Left ventricle myocardium superior (tissue), 1 donor: ENCODE measurements around the gene TPGS1. TPM values are rescaled to one million over a fixed set of nuclear protein-coding genes. Genes with fewer than 3 reads are reported as not detected.
A peak's percentile ranks its signal among the peaks of the same experiment; 100 is the strongest.

ENCODE experiments used
- ATAC-seq: fragments of 200-7000 bp; cut with Tn5 transposase; one replicate; pipeline ENCODE4 v1.9.1; 2020; ENCODE audit warnings: mild to moderate bottlenecking, moderate library complexity
- DNase-seq: peaks from one replicate; pipeline ENCODE4 v3.0.0-alpha.2; 2020
- intact Hi-C: fragments of 100-400 bp; cut with micrococcal nuclease; formaldehyde crosslinking; loops from one replicate; pipeline ENCODE4 v1.11.0; 2022
- total RNA-seq: library from RNA; stranded (reverse); fragmentation: NEBNext Ultra II Directional; extraction: Animal tissue kit (Norgen Biotek cat#: 25700); gene quantifications from one replicate; pipeline ENCODE4 v1.2.1, GENCODE V29; 2021
- donor health status: DM: no; HTN: yes; CAD: no; lungs with severe emphysema.

Gene TPGS1
- total RNA-seq, 1 donor from 2014 or later: 10.5 TPM

DNA sequence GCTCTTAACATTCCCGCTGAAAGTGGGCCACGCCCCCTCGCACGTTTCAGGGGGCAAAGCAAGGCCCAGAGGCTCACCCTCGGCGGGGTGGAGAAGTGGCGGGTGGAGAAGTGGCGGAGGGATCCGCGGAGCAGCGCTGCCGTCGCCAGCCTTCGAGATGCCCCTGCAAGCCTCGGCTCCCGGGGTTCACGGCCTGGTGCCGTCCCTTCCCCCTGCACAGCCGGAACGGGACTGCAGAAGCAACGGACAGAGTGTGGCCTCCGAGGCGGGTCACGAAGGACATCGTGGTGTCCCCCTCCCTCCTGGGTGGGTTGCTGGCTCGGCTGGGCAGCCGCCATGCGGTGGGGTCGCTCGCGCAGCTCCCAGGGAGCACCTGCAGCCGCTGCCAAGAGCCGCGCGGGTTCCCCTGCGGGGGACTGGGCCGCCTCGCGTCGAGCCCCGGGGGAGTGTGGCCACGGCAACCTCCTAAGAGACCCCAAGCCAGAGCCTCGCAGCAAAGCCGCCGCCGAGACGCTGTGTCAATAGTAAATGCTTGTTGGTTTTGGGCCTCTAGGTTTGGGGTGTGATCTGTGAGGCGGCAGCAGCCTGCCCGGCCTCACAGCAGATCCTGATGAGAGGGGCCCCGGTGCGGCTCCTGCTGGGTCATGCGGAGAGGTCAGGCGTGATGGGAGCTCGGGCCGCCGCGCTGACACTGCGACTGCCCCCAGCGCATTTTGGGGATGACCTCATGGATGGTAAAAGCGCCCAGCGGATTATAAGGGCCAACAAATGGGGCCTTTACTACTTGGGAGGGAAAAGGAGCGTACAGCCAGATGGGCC, 5.5 kb downstream of the TPGS1 start:
- ATAC-seq (no peak), DNase-seq (no peak)
- intact Hi-C loops: no loop called here

- ATAC-seq (no peak), DNase-seq (no peak)
- intact Hi-C loops: no loop called here
Measured at GRCh38 chr19:513368-514165, 6.3 kb downstream of the TPGS1 start.

GRCh38 chr19:514166-514663, 6.9 kb downstream of the TPGS1 start:
- no peak for ATAC-seq
- DNase-seq: no peak
- intact Hi-C loops: no loop called here

- ATAC-seq: peak; percentile 14
- DNase-seq: no peak
- intact Hi-C loops: no loop called here
Measured at GRCh38 chr19:517721-518597, 10.7 kb downstream of the TPGS1 start.

- intact Hi-C loops: no loop called here
- ATAC-seq (peak; percentile 22), DNase-seq (no peak)
Measured at GRCh38 chr19:518598-519231, 11.4 kb downstream of the TPGS1 start.

GRCh38 chr19:519449-519865, 12.2 kb downstream of the TPGS1 start:
- DNase-seq (no peak), ATAC-seq (no peak)
- intact Hi-C loops: no loop called here

GRCh38 chr19:522726-523125, 15.4 kb downstream of the TPGS1 start:
- DNase-seq (no peak), ATAC-seq (no peak)
- intact Hi-C loops: no loop called here

- no peak for DNase-seq
- intact Hi-C loops: no loop called here
- peak; percentile 62 for ATAC-seq
Measured at GRCh38 chr19:524062-524674, 16.9 kb downstream of the TPGS1 start.

DNA sequence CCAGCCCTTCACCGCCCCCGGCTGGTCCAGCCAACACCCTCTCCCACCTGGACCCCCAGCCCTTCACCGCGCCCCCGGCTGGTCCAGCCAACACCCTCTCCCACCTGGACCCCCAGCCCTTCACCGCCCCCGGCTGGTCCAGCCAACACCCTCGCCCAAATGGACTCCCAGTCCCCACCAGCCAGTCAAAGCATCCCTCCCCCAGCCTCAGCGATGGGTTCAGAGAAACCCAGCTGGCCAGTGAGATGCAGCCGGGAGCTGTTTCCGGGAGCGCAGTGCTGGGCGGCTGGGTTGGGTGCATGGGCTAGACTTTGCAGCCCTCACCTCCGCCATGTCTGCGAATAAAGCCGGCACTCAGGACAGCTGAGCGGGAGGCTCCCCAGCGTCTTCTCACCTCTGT, 17.7 kb downstream of the TPGS1 start:
- DNase-seq (no peak), ATAC-seq (no peak)
- intact Hi-C loops: no loop called here

- intact Hi-C loops: no loop called here
- ATAC-seq (no peak), DNase-seq (no peak)
Measured at GRCh38 chr19:525857-526419, 18.6 kb downstream of the TPGS1 start.

DNA sequence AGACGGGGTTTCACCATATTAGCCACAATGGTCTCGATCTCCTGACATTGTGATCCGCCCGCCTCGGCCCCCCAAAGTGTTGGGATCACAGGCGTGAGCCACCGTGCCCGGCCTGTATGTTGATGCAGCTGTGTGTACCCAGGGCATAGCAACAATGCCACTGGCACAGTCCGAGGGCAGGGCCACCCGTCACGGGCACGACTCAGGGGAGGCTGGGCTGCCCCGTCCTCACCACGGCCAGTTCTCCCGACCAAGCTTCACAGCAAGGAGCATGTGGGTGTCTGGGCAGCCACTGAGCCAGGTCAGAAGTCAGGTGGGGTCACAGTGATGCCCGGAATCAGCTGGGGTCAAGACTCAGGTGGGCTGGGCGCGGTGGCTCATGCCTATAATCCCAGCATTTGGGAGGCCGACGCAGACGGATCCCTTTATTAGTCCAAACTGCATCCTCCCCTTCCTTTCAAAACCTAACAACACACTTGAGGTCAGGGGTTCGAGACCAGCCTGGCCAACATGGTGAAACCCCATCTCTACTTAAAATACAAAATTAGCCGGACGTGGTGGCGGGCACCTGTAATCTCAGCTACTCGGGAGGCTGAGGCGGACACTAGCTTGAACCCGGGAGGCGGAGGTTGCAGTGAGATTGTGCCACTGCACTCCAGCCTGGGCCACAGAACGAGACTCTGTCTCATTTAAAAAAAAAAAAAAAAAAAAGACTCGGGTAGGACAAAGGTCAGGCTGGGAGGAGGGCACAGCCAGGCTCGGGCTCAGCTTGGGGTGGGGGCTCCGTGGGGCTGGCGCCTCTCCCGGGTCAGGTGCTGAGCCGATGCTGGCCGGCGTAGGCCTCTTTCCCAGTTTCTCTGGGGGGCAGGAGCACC, 23.1 kb downstream of the TPGS1 start:
- ATAC-seq: no peak
- no peak for DNase-seq
- intact Hi-C loops: no loop called here

GRCh38 chr19:531009-531752, 23.9 kb downstream of the TPGS1 start:
- peak; percentile 94 for DNase-seq
- intact Hi-C loops: no loop called here
- peak; percentile 79 for ATAC-seq

DNA sequence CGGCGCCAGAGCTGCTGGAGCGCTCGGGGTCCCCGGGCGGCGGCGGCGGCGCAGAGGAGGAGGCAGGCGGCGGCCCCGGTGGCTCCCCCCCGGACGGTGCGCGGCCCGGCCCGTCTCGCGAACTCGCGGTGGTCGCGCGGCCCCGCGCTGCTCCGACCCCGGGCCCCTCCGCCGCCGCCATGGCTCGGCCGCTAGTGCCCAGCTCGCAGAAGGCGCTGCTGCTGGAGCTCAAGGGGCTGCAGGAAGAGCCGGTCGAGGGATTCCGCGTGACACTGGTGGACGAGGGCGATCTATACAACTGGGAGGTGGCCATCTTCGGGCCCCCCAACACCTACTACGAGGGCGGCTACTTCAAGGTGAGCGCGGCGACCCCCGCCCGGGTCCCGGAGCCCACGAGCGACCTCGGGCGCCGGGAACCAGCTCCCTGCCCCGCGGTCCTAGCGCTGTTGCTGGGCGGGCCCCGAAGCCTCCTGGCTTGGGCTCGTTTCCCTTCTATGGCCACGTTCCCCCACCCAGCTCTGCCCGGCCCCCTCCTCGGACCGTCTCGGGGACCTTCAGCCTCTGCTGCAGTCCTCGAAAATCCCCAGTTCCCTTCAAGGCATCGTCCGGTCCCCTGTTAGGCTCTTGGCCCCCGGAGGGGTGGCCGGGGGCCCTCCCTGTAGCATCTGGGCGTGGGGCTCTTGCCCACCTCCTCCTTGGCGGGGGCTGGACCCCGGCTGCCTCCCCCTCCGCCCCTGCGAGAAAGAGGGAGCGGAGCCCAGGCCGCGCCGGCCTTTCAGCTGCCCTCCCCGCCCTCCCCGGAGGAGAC, 24.7 kb downstream of the TPGS1 start, which contains the start of gene CDC34:
Gene CDC34, plus strand, starts transcription at position 8 of the 808 bp plus-strand sequence. Its CDS starts 172 bp downstream, at position 180.
- intact Hi-C loops: no loop called here
- DNase-seq: no peak

DNA sequence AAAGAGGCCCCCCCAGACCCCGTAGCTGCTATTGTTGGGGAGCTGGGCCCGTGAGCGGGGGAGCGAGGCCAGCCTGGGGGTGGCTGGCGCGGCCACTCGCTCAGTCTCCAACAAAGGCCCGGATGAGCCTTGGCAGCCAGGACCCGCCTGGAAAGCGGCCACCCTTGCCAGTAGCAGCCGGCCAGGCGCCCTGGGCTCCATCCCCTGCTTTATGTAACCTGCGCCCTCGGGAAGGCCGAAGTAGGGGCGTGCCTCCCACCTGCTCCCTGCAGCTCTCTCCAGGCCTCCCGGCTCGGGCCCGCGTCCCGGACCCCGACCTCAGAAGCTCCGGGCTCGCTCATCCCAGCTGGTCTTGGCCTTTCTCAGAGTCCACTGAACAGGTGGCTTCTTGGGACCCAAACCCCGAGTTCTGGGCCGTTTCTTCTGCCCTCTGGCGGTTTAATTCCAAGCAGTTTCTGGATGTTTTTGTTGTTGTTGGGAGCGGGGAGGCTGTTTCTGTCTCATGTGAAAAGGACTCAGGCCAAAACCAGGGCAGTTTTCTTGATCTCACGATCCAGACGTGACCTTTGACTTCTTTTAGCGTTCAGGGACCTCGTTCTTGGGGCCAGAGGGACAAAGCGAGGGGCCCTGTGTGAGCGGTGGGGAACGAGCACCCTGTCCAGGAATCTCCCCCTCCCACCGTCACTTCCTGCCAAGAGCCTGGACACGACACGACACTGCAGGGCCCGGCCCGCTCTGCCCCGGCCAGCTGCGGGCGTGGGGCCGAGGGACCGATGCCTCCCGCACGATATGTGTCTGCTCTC, 25.5 kb downstream of the TPGS1 start:
- ATAC-seq (peak; percentile 64), DNase-seq (peak; percentile 93)
- intact Hi-C loops: no loop called here

More for the DNA sequence above, 24.7 kb downstream of the TPGS1 start, which contains the start of gene CDC34:
- peak; percentile 5 for ATAC-seq
